Esophagus squamous epithelium (tissue), 4 donors: ENCODE measurements around the gene RNASE9.

Experiments
- CTCF ChIP-seq, 6 experiments: fragments of 450-650 bp in 4 of 6; fragments of 200-600 bp in 2 of 6; sonication (generic) in 2 of 6; IDR thresholded peaks; one replicate each; pipeline ENCODE4 v1.5.1; 2016 to 2019; ENCODE audit warnings: antibody characterized with exemption in 6 of 6, mild to moderate bottlenecking in 4 of 6, moderate library complexity in 4 of 6
- POLR2A ChIP-seq, 4 donors: fragments of 450-650 bp; IDR thresholded peaks; one replicate each; pipeline ENCODE4 v1.6.1; 2017; ENCODE audit warnings: antibody characterized with exemption in 4 of 4, mild to moderate bottlenecking in 4 of 4, moderate library complexity in 3 of 4

- TF ChIP-seq CTCF (IDR thresholded peaks at IDR 0.05) (no peak), POLR2A (IDR thresholded peaks at IDR 0.05) (no peak)
These were observed 43.9 kb downstream of the RNASE9 start for GRCh38 chr14:20516921-20517320.
